B cell (primary cell): Measurements from ENCODE around the gene JMJD8. TPM values are rescaled to one million over a fixed set of nuclear protein-coding genes. Genes with fewer than 3 reads are reported as not detected.

ENCODE experiments used
- ATAC-seq: fragments of 200-7000 bp; cut with Tn5 transposase; one replicate; pipeline ENCODE4 v1.10.0; 2021; ENCODE audit warnings: low read depth, mild to moderate bottlenecking, moderate number of reproducible peaks, moderate library complexity
- CTCF ChIA-PET: fragments of 350-600 bp; sonication (Branson Sonifier 250); formaldehyde crosslinking; loops from one replicate; lab custom pipeline; 2021; ENCODE audit warnings: antibody characterized with exemption, inconsistent platforms; lab: Charles Lee
- POLR2A ChIA-PET: fragments of 350-600 bp; sonication (Branson Sonifier 250); formaldehyde crosslinking; loops from one replicate; lab custom pipeline; 2021; ENCODE audit warnings: antibody characterized with exemption; lab: Charles Lee
- DNase-seq: peaks from one replicate; pipeline ENCODE4 v3.0.0; 2013
- H2AFZ ChIP-seq: 2 replicates; pipeline ENCODE4 v1.6.1; 2012; ENCODE audit warnings: mild to moderate bottlenecking, low read depth, low read length; ENCODE audit not compliant: insufficient read depth, poor library complexity, severe bottlenecking
- H3K27ac ChIP-seq, 2 donors: 1 replicate in 1 of 2; 2 replicates in 1 of 2; pipeline ENCODE4 v1.5.1; 2012 to 2013; ENCODE audit warnings: low read length in 2 of 2, mild to moderate bottlenecking in 2 of 2, moderate library complexity in 1 of 2
- H3K27me3 ChIP-seq, 4 experiments: fragments of 200-600 bp in 1 of 4; sonication (generic) in 1 of 4; replicated peaks in 1 of 4; 1 replicate in 2 of 4; 2 replicates in 2 of 4; pipeline versions ENCODE4 v1.6.1 to v1.7.0; 2013 to 2016; ENCODE audit warnings: low read length in 3 of 4, mild to moderate bottlenecking in 2 of 4, mixed read lengths in 1 of 4, moderate library complexity in 1 of 4; ENCODE audit not compliant: insufficient read depth in 4 of 4, control insufficient read depth in 3 of 4; ENCODE audit errors: control extremely low read depth in 1 of 4
- H3K36me3 ChIP-seq, 2 experiments: replicated peaks in 1 of 2; 1 replicate in 1 of 2; 2 replicates in 1 of 2; pipeline versions ENCODE4 v1.6.1 to v1.7.1; 2013; ENCODE audit warnings: low read length in 1 of 2; ENCODE audit not compliant: insufficient read depth in 2 of 2, control insufficient read depth in 1 of 2; ENCODE audit errors: control extremely low read depth in 1 of 2, extremely low read depth in 1 of 2
- H3K4me1 ChIP-seq, 2 donors: fragments of 200-600 bp in 1 of 2; sonication (generic) in 1 of 2; 1 replicate in 1 of 2; 2 replicates in 1 of 2; pipeline versions ENCODE4 v1.5.1 to v1.6.1; 2013 to 2017; ENCODE audit warnings: low read length in 2 of 2; ENCODE audit not compliant: control insufficient read depth in 2 of 2, insufficient read depth in 2 of 2
- H3K4me2 ChIP-seq: replicated peaks from 2 replicates; pipeline ENCODE3; 2012; ENCODE audit warnings: mild to moderate bottlenecking, low read depth, low read length; ENCODE audit not compliant: poor library complexity, severe bottlenecking
- H3K4me3 ChIP-seq, 5 experiments: fragments of 200-600 bp in 1 of 5; sonication (generic) in 1 of 5; 1 replicate in 3 of 5; 2 replicates in 2 of 5; pipeline versions ENCODE4 v1.5.1 to v1.7.0; 2011 to 2016; ENCODE audit warnings: low read length in 4 of 5, mild to moderate bottlenecking in 4 of 5, low read depth in 2 of 5, control low read depth in 1 of 5, moderate library complexity in 1 of 5; ENCODE audit not compliant: insufficient read depth in 1 of 5; ENCODE audit errors: control extremely low read depth in 1 of 5, extremely low read depth in 1 of 5
- H3K79me2 ChIP-seq: fragments of 200-600 bp; sonication (generic); one replicate; pipeline ENCODE4 v1.6.0; 2016; ENCODE audit warnings: low read length; ENCODE audit not compliant: control insufficient read depth, insufficient read depth
- H3K9ac ChIP-seq: fragments of 200-600 bp; sonication (generic); 2 replicates; pipeline ENCODE4 v1.6.1; 2017; ENCODE audit warnings: mild to moderate bottlenecking, low read length, moderate library complexity
- H3K9me3 ChIP-seq, 3 donors: one replicate each; pipeline versions ENCODE4 v1.6.1 to v1.7.1; 2013; ENCODE audit warnings: low read length in 2 of 3; ENCODE audit not compliant: control insufficient read depth in 2 of 3, insufficient read depth in 1 of 3; ENCODE audit errors: control extremely low read depth in 1 of 3
- H4K20me1 ChIP-seq: 2 replicates; pipeline ENCODE4 v1.6.0; 2012; ENCODE audit warnings: mild to moderate bottlenecking, low read length; ENCODE audit not compliant: insufficient read depth, control insufficient read depth, poor library complexity, severe bottlenecking
- H3K27ac Mint-ChIP-seq: one replicate; pipeline ENCODE4 v1.8.0; 2021; ENCODE audit warnings: mixed read lengths
- H3K27me3 Mint-ChIP-seq: one replicate; pipeline ENCODE4 v1.8.0; 2021; ENCODE audit warnings: mixed read lengths
- H3K4me1 Mint-ChIP-seq: one replicate; pipeline ENCODE4 v1.8.0; 2021; ENCODE audit warnings: mixed read lengths
- H3K4me3 Mint-ChIP-seq: one replicate; pipeline ENCODE4 v1.8.0; 2021; ENCODE audit warnings: mixed read lengths
- H3K9me3 Mint-ChIP-seq: one replicate; pipeline ENCODE4 v1.8.0; 2022; ENCODE audit warnings: mixed read lengths; ENCODE audit not compliant: insufficient read depth
- CTCF ChIP-seq: fragments of 200-600 bp; IDR thresholded peaks from one replicate; pipeline ENCODE4 v1.8.0; 2022; ENCODE audit warnings: antibody characterized with exemption, mild to moderate bottlenecking
- EZH2 ChIP-seq: IDR thresholded peaks from 2 replicates; pipeline ENCODE4 v1.6.1; 2012; ENCODE audit warnings: borderline replicate concordance, low read depth, mild to moderate bottlenecking, moderate library complexity, low read length; ENCODE audit not compliant: insufficient read depth, poor library complexity, severe bottlenecking
- WGBS: methylation state at CpG from one replicate; pipeline ENCODE4 v1.1.5; 2013; ENCODE audit warnings: missing lambda C conversion rate; ENCODE audit not compliant: insufficient coverage; 5-methylcytosine and 5-hydroxymethylcytosine counted together
- intact Hi-C: fragments of 100-400 bp; cut with micrococcal nuclease; formaldehyde crosslinking; loops from one replicate; pipeline ENCODE4 v1.10.0; 2022
- polyA plus RNA-seq: library from polyadenylated mRNA; depleted of rRNA; stranded (reverse); fragments of >200 nt; gene quantifications from 2 replicates; pipeline ENCODE4 v1.2.3, GENCODE V29; 2012
- total RNA-seq, 2 donors: library from RNA; stranded (reverse); fragments of 120-200 nt in 1 of 2; gene quantifications; 1 replicate in 1 of 2; 2 replicates in 1 of 2; pipeline versions ENCODE4 v1.2.3 to v1.2.4, GENCODE V29; 2013 to 2022

JMJD8 gene
- total and polyA plus RNA-seq, 2 donors (not counting 1 experiment from before 2014, with no cell fraction given): 46.3 to 69.3 TPM

GRCh38 chr16:720447-720989 is 36.4 kb upstream of the JMJD8 start:
- H3K27me3 ChIP-seq: peaks cover 0 to 11% (median 5%) of the 10 kb centered on the region in 4 experiments
- peaks cover 0 to 11% (median 0%) of the 10 kb centered on the region in 3 donors for H3K9me3 ChIP-seq
- H3K9me3 Mint-ChIP-seq: no peaks in the 10 kb centered on the region
- TF ChIP-seq CTCF (no peak), EZH2 (no peak)
- H3K4me1 Mint-ChIP-seq: peaks cover 15% of the 10 kb centered on the region
- ATAC-seq (no peak), DNase-seq (peak; percentile 59)
- H3K4me3 ChIP-seq: peak overlapping the region; percentile 34 to 76 (median 73)
- H3K79me2 ChIP-seq: no peaks in the 10 kb centered on the region
- intact Hi-C loops: loop anchor here (5.0 kb wide), 1 partner anchor 38 kb away; the partner anchor contains the start of genes JMJD8 and STUB1
- H3K27ac ChIP-seq: peak overlapping the region; percentile 54 to 86
- H2AFZ ChIP-seq: peak overlapping the region; percentile 77
- ChIA-PET CTCF (interaction anchor here (1.1 to 3.8 kb wide), 5 partner anchors 8 to 65 kb away, joined by 3 to 26 read pairs (median 9); partner anchors contain the start of genes CIAO3 and JMJD8), POLR2A (interaction anchor here (0.7 to 1.9 kb wide), 4 partner anchors 15 to 37 kb away, joined by 3 to 5 read pairs (median 4); partner anchors contain the start of genes JMJD8 and WDR24)
- 0% methylated on average over 36 of the region's 38 CpGs for WGBS
- peaks cover 23 to 37% of the 10 kb centered on the region in 2 donors for H3K4me1 ChIP-seq
- peaks cover 20% of the 10 kb centered on the region for H4K20me1 ChIP-seq
- peak overlapping the region; percentile 77 for H3K9ac ChIP-seq
- peak overlapping the region; percentile 80 for H3K27ac Mint-ChIP-seq
- peak overlapping the region; percentile 98 for H3K4me2 ChIP-seq
- H3K36me3 ChIP-seq: no peaks in the 10 kb centered on the region
- H3K4me3 Mint-ChIP-seq: peak overlapping the region; percentile 84
- H3K27me3 Mint-ChIP-seq: no peaks in the 10 kb centered on the region
